Stimulated activated CD8-positive, alpha-beta memory T cell treated with anti-CD3 and anti-CD28 coated beads, Interleukin-7, amount 100 ng/mL, for 1 hour (primary cell): ENCODE data around the gene LRRC3.

Source experiments
- DNase-seq, 2 donors: peaks; one replicate each; pipeline ENCODE4 v3.0.0-alpha.2; 2020; ENCODE audit warnings: low read depth in 2 of 2

Gene LRRC3

GRCh38 chr21:44423941-44424607 lies 31.2 kb upstream of the LRRC3 start:
- DNase-seq: no peak

- no peak for DNase-seq
These were observed 30.6 kb upstream of the LRRC3 start for GRCh38 chr21:44424608-44425306.

- no peak for DNase-seq
These were observed 29.9 kb upstream of the LRRC3 start for GRCh38 chr21:44425307-44425894.

GRCh38 chr21:44425895-44426662 lies 29.2 kb upstream of the LRRC3 start:
- DNase-seq: no peak

- no peak for DNase-seq
These were observed 28.6 kb upstream of the LRRC3 start for GRCh38 chr21:44426663-44427191.

GRCh38 chr21:44427241-44428120 lies 27.8 kb upstream of the LRRC3 start:
- DNase-seq: no peak

GRCh38 chr21:44428281-44428960 lies 26.9 kb upstream of the LRRC3 start:
- peak; percentile 10 to 25 for DNase-seq

GRCh38 chr21:44429894-44430293 lies 25.4 kb upstream of the LRRC3 start:
- DNase-seq: no peak

- no peak for DNase-seq
These were observed 24.0 kb upstream of the LRRC3 start for GRCh38 chr21:44431300-44431699.

- DNase-seq: no peak
These were observed 22.2 kb upstream of the LRRC3 start for GRCh38 chr21:44432841-44433790.

GRCh38 chr21:44433791-44434567 lies 21.3 kb upstream of the LRRC3 start:
- DNase-seq: no peak

GRCh38 chr21:44434568-44434925 lies 20.8 kb upstream of the LRRC3 start:
- no peak for DNase-seq

GRCh38 chr21:44434936-44435635 lies 20.2 kb upstream of the LRRC3 start:
- DNase-seq: no peak

GRCh38 chr21:44436111-44436611 lies 19.1 kb upstream of the LRRC3 start:
- DNase-seq: no peak

- DNase-seq: no peak
These were observed 18.4 kb upstream of the LRRC3 start for GRCh38 chr21:44436958-44437357.

- no peak for DNase-seq
These were observed 18.0 kb upstream of the LRRC3 start for GRCh38 chr21:44437371-44437695.

GRCh38 chr21:44437696-44438431 lies 17.4 kb upstream of the LRRC3 start:
- DNase-seq: no peak
